Measurements from ENCODE around the gene FAM217B.

DNA sequence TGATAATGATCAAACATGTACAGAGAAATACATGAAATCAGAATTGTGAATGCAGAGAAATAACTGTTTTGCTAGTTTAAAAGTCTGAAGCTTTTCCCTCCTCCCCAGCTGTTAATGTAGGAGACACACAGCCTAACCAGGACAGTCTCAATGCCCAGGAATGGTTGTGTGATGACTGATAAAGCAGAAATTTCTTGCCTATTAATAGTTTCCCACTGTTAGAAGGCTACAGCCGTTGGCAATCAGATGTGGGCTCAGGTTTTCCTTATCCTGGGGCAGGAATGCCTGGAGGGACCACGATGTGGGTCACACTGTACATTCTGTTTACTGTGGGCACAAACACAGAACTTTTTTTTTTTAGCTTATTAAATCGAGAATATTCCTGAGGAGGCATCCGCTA, 2.0 kb upstream of the FAM217B start:
- TF ChIP-seq, protein P1, sequence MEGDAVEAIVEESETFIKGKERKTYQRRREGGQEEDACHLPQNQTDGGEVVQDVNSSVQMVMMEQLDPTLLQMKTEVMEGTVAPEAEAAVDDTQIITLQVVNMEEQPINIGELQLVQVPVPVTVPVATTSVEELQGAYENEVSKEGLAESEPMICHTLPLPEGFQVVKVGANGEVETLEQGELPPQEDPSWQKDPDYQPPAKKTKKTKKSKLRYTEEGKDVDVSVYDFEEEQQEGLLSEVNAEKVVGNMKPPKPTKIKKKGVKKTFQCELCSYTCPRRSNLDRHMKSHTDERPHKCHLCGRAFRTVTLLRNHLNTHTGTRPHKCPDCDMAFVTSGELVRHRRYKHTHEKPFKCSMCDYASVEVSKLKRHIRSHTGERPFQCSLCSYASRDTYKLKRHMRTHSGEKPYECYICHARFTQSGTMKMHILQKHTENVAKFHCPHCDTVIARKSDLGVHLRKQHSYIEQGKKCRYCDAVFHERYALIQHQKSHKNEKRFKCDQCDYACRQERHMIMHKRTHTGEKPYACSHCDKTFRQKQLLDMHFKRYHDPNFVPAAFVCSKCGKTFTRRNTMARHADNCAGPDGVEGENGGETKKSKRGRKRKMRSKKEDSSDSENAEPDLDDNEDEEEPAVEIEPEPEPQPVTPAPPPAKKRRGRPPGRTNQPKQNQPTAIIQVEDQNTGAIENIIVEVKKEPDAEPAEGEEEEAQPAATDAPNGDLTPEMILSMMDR (conservative IDR thresholded peaks at IDR 0.05 in 1 of 2, IDR thresholded peaks at IDR 0.05 in 1 of 2; ENCODE audit: low read depth in 1 of 2, low read length in 2 of 2): no peak
- TF ChIP-seq EZH2 (IDR thresholded peaks at IDR 0.05; ENCODE audit: low read length, missing control alignments): no peak

All from fibroblast of lung (primary cell).